HepG2 (cell line): ENCODE data around the gene EIF2AK2. TPM values are rescaled to one million over a fixed set of nuclear protein-coding genes. Genes with fewer than 3 reads are reported as not detected.

ENCODE experiments used
- ATAC-seq: fragments of 200-7000 bp; cut with Tn5 transposase; 3 replicates; pipeline ENCODE4 v1.9.1; 2020; ENCODE audit warnings: mild to moderate bottlenecking, moderate library complexity
- BruUV-seq: library from RNA; stranded (reverse); fragments of 400-500 nt; replicated peaks from 2 replicates; lab custom pipeline; 2021; lab: Mats Ljungman, UMichigan
- CTCF ChIA-PET: fragments of 300-600 bp; formaldehyde crosslinking; extraction: SDS; loops from one replicate; lab custom pipeline; 2021; ENCODE audit warnings: low total read pairs, inconsistent platforms, low intra/inter-chr PET ratio; lab: Yijun Ruan, JAX
- POLR2A ChIA-PET: fragments of 350-600 bp; sonication (Branson Sonifier 250); formaldehyde crosslinking; loops from one replicate; lab custom pipeline; 2020; ENCODE audit warnings: antibody characterized with exemption, inconsistent platforms; lab: Yijun Ruan, JAX
- DNase-seq: peaks from one replicate; pipeline ENCODE4 v3.0.0-alpha.2; 2015; ENCODE audit warnings: low spot score
- FAIRE-seq: peaks from 3 replicates; lab custom pipeline; 2011; peaks lifted over from hg19 to GRCh38; lab: Jason Lieb, UNC
- H2AFZ ChIP-seq: one replicate; pipeline ENCODE4 v1.6.1; 2011; ENCODE audit warnings: low read length, inconsistent platforms
- H3K27ac ChIP-seq: fragments of 300-600 bp; 3 replicates; pipeline ENCODE4 v1.8.0; 2011; ENCODE audit warnings: mixed run types, mild to moderate bottlenecking, mixed read lengths, low read length, inconsistent platforms; ENCODE audit not compliant: insufficient read depth; ENCODE audit errors: extremely low read length
- H3K27me3 ChIP-seq, 2 experiments: fragments of 200-600 bp in 1 of 2; 2 replicates in 1 of 2; 3 replicates in 1 of 2; pipeline versions ENCODE4 v1.6.0 to v1.8.0; 2011; ENCODE audit warnings: low read length in 2 of 2, mild to moderate bottlenecking in 2 of 2, moderate library complexity in 2 of 2, inconsistent platforms in 1 of 2; ENCODE audit not compliant: insufficient read depth in 2 of 2, control insufficient read depth in 1 of 2
- H3K36me3 ChIP-seq, 2 experiments: fragments of 200-600 bp in 1 of 2; replicated peaks in 1 of 2; 2 replicates in 1 of 2; 3 replicates in 1 of 2; pipeline versions ENCODE4 v1.5.1 to v1.8.0; 2011; ENCODE audit warnings: low read length in 2 of 2, inconsistent platforms in 1 of 2; ENCODE audit not compliant: insufficient read depth in 2 of 2, control insufficient read depth in 1 of 2
- H3K4me1 ChIP-seq: 2 replicates; pipeline ENCODE4 v1.5.1; 2012; ENCODE audit warnings: low read length, inconsistent platforms; ENCODE audit not compliant: insufficient read depth
- H3K4me2 ChIP-seq: 2 replicates; pipeline ENCODE4 v1.6.0; 2011; ENCODE audit warnings: low read depth, low read length, inconsistent platforms
- H3K4me3 ChIP-seq, 3 experiments: fragments of 200-600 bp in 1 of 3; sonication (generic), shearing (Covaris generic) in 1 of 3; replicated peaks in 1 of 3; 2 replicates each; pipeline ENCODE4 v1.5.1; 2011 to 2016; ENCODE audit warnings: low read length in 3 of 3, inconsistent platforms in 2 of 3, low read depth in 2 of 3, mild to moderate bottlenecking in 2 of 3, control low read depth in 1 of 3, mixed read lengths in 1 of 3; ENCODE audit not compliant: insufficient read depth in 1 of 3
- H3K79me2 ChIP-seq: one replicate; pipeline ENCODE4 v1.6.1; 2011; ENCODE audit warnings: low read length, inconsistent platforms; ENCODE audit not compliant: insufficient read depth
- H3K9ac ChIP-seq: 2 replicates; pipeline ENCODE4 v1.6.0; 2011; ENCODE audit warnings: mild to moderate bottlenecking, low read depth, low read length, inconsistent platforms; ENCODE audit not compliant: insufficient read depth
- H3K9me3 ChIP-seq: 2 replicates; pipeline ENCODE4 v1.5.1; 2012; ENCODE audit warnings: mild to moderate bottlenecking, low read length
- H4K20me1 ChIP-seq: 2 replicates; pipeline ENCODE4 v1.6.0; 2011; ENCODE audit warnings: inconsistent platforms, mild to moderate bottlenecking, low read length, moderate library complexity; ENCODE audit not compliant: insufficient read depth
- HHEX ChIP-seq: IDR thresholded peaks from 2 replicates; pipeline ENCODE4 v1.6.1; 2016; ENCODE audit warnings: control low read depth
- ONECUT2 ChIP-seq: sonication (generic); formaldehyde crosslinking; IDR thresholded peaks from 2 replicates; pipeline ENCODE4 v1.4.0; 2020; ENCODE audit warnings: missing genetic modification reagents
- PPARG ChIP-seq: conservative IDR thresholded peaks from 2 replicates; pipeline ENCODE4 v1.6.1; 2016; ENCODE audit warnings: missing biosample characterization, missing genetic modification reagents
- SIN3A ChIP-seq: IDR thresholded peaks from 2 replicates; pipeline ENCODE4 v1.6.1; 2011; ENCODE audit warnings: low read depth, mild to moderate bottlenecking, control low read depth, low read length, borderline replicate concordance
- ZGPAT ChIP-seq: IDR thresholded peaks from 2 replicates; pipeline ENCODE4 v1.6.1; 2016; ENCODE audit warnings: mild to moderate bottlenecking
- ZNF446 ChIP-seq: sonication (generic); formaldehyde crosslinking; IDR thresholded peaks from 2 replicates; pipeline ENCODE4 v1.5.0; 2020; ENCODE audit warnings: mild to moderate bottlenecking, missing genetic modification reagents
- ZNF83 ChIP-seq: sonication (generic); formaldehyde crosslinking; IDR thresholded peaks from 2 replicates; pipeline ENCODE4 v1.4.0; 2020; ENCODE audit warnings: missing genetic modification reagents, mild to moderate bottlenecking, borderline replicate concordance
- in situ Hi-C: cut with HindIII; loops from 2 replicates; pipeline ENCODE4 v1.10.0; 2017; ENCODE audit warnings: low pct_unique_long_range_greater_than_20kb; ENCODE audit not compliant: extremely low pct_ligation_motif_present
- intact Hi-C: fragments of 100-400 bp; cut with micrococcal nuclease; formaldehyde crosslinking; loops from one replicate; pipeline ENCODE4 v1.10.0; 2022; ENCODE audit not compliant: unreplicated experiment
- polyA plus RNA-seq, 8 experiments: library from polyadenylated mRNA; depleted of rRNA in 3 of 8; stranded (reverse) in 7 of 8; unstranded in 1 of 8; fragments of >200 nt; fragmentation: Illumina TruSeq in 4 of 8; extraction: Trizol in 4 of 8; gene quantifications; 2 replicates each; pipeline versions ENCODE4 v1.2.1 to v1.2.3, GENCODE V29; 2011 to 2016; ENCODE audit warnings: low read depth in 4 of 8, missing spikeins in 1 of 8, mixed read lengths in 1 of 8; ENCODE audit not compliant: insufficient read depth in 1 of 8
- total RNA-seq, 5 experiments: library from RNA; depleted of rRNA; stranded (reverse); fragments of >200 nt; fragmentation: Illumina TruSeq; extraction: Trizol; gene quantifications; 2 replicates each; pipeline ENCODE4 v1.2.3, GENCODE V29; 2016; ENCODE audit warnings: low read depth in 1 of 5
- TF ChIP-seq, protein P1 (sequence below): sonication (generic); formaldehyde crosslinking; IDR thresholded peaks from 2 replicates; pipeline ENCODE4 v1.4.0; 2020; ENCODE audit warnings: mild to moderate bottlenecking, missing genetic modification reagents
- TF ChIP-seq, protein P2 (sequence below): sonication (generic); formaldehyde crosslinking; IDR thresholded peaks from 2 replicates; pipeline ENCODE4 v1.5.1; 2020; ENCODE audit warnings: mild to moderate bottlenecking, missing genetic modification reagents, borderline replicate concordance
- TF ChIP-seq, protein P3 (sequence below): sonication (generic); formaldehyde crosslinking; IDR thresholded peaks from 2 replicates; pipeline ENCODE4 v1.4.0; 2020; ENCODE audit warnings: missing genetic modification reagents
- TF ChIP-seq, protein P4 (sequence below): sonication (generic); formaldehyde crosslinking; IDR thresholded peaks from 2 replicates; pipeline ENCODE4 v1.4.0; 2020; ENCODE audit warnings: missing genetic modification reagents; ENCODE audit errors: not compliant biosample characterization

EIF2AK2 gene
- total and polyA plus RNA-seq, 2 of the 13 experiments (the other 11 are each of a cell fraction or from before 2014, with no cell fraction given): 10.2 to 26.1 TPM

DNA sequence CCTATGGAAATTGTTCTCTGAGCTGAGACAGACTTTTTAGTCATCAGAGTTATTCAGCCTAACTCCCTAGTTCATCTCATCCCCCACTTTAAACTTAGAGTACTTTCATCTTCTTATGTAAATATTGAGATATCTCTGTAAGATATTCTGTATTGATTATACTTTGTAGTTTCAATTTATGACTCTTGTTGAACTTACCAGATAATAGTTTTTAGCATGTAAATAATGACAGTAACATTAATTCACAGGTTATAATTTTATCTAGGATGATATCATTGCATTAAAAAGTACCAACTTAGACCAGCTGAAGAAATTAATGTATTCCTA lies 14.8 kb upstream of the EIF2AK2 start:
- in situ Hi-C loops (loop anchor here (25.0 kb wide), 1 partner anchor 716 kb away; no protein-coding TSS in a partner anchor), intact Hi-C loops (no loop called here)
- Histone ChIP-seq H3K4me3 (peak overlapping the region in 2 of 3 experiments; percentile 9 to 24; a peak in 3 of 6 replicates), H2AFZ (no peak overlapping the region), H3K79me2 (no peaks in the 10 kb centered on the region), H3K27me3 (peaks cover 0 to 14% of the 10 kb centered on the region in 2 experiments; a peak in 2 of 5 replicates), H4K20me1 (no peaks in the 10 kb centered on the region), H3K36me3 (no peaks in the 10 kb centered on the region), H3K9me3 (no peaks in the 10 kb centered on the region), H3K4me2 (peak overlapping the region; percentile 64), H3K4me1 (peaks cover 21% of the 10 kb centered on the region), H3K9ac (no peak overlapping the region), H3K27ac (no peak overlapping the region)
- ATAC-seq (peak; percentile 62), DNase-seq (peak; percentile 60), FAIRE-seq (no peak)
- BruUV-seq: no TSS peak
- POLR2A ChIA-PET: interaction anchor here (0.8 to 1.7 kb wide), 4 partner anchors 15 to 60 kb away, joined by 3 to 4 read pairs (median 4); partner anchors contain the start of genes CEBPZ, CEBPZOS, EIF2AK2 and NDUFAF7
- CTCF ChIA-PET: no interaction called here
- TF ChIP-seq, protein P1, sequence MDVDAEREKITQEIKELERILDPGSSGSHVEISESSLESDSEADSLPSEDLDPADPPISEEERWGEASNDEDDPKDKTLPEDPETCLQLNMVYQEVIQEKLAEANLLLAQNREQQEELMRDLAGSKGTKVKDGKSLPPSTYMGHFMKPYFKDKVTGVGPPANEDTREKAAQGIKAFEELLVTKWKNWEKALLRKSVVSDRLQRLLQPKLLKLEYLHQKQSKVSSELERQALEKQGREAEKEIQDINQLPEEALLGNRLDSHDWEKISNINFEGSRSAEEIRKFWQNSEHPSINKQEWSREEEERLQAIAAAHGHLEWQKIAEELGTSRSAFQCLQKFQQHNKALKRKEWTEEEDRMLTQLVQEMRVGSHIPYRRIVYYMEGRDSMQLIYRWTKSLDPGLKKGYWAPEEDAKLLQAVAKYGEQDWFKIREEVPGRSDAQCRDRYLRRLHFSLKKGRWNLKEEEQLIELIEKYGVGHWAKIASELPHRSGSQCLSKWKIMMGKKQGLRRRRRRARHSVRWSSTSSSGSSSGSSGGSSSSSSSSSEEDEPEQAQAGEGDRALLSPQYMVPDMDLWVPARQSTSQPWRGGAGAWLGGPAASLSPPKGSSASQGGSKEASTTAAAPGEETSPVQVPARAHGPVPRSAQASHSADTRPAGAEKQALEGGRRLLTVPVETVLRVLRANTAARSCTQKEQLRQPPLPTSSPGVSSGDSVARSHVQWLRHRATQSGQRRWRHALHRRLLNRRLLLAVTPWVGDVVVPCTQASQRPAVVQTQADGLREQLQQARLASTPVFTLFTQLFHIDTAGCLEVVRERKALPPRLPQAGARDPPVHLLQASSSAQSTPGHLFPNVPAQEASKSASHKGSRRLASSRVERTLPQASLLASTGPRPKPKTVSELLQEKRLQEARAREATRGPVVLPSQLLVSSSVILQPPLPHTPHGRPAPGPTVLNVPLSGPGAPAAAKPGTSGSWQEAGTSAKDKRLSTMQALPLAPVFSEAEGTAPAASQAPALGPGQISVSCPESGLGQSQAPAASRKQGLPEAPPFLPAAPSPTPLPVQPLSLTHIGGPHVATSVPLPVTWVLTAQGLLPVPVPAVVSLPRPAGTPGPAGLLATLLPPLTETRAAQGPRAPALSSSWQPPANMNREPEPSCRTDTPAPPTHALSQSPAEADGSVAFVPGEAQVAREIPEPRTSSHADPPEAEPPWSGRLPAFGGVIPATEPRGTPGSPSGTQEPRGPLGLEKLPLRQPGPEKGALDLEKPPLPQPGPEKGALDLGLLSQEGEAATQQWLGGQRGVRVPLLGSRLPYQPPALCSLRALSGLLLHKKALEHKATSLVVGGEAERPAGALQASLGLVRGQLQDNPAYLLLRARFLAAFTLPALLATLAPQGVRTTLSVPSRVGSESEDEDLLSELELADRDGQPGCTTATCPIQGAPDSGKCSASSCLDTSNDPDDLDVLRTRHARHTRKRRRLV (CRISPR knock-in tag): no peak
- TF ChIP-seq ZNF446 (CRISPR knock-in tag) (no peak), HHEX (CRISPR knock-in tag) (peak; percentile 54; the same call in 1 of the 2 replicates), ZNF83 (CRISPR knock-in tag) (no peak), PPARG (peak; percentile 65; the same call in 1 of the 2 replicates), SIN3A (no peak), ONECUT2 (CRISPR knock-in tag) (peak; percentile 80), ZGPAT (CRISPR knock-in tag) (peak; percentile 63)
- TF ChIP-seq, protein P2, sequence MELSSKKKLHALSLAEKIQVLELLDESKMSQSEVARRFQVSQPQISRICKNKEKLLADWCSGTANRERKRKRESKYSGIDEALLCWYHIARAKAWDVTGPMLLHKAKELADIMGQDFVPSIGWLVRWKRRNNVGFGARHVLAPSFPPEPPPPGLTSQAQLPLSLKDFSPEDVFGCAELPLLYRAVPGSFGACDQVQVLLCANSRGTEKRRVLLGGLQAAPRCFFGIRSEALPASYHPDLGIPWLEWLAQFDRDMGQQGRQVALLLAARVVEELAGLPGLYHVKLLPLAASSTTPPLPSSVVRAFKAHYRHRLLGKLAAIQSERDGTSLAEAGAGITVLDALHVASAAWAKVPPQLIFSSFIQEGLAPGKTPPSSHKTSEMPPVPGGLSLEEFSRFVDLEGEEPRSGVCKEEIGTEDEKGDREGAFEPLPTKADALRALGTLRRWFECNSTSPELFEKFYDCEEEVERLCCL (CRISPR knock-in tag): no peak
- TF ChIP-seq, protein P3, sequence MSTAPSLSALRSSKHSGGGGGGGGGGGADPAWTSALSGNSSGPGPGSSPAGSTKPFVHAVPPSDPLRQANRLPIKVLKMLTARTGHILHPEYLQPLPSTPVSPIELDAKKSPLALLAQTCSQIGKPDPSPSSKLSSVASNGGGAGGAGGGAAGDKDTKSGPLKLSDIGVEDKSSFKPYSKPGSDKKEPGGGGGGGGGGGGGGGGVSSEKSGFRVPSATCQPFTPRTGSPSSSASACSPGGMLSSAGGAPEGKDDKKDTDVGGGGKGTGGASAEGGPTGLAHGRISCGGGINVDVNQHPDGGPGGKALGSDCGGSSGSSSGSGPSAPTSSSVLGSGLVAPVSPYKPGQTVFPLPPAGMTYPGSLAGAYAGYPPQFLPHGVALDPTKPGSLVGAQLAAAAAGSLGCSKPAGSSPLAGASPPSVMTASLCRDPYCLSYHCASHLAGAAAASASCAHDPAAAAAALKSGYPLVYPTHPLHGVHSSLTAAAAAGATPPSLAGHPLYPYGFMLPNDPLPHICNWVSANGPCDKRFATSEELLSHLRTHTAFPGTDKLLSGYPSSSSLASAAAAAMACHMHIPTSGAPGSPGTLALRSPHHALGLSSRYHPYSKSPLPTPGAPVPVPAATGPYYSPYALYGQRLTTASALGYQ (CRISPR knock-in tag): peak; percentile 80; the same call in 1 of the 2 replicates
- TF ChIP-seq, protein P4, sequence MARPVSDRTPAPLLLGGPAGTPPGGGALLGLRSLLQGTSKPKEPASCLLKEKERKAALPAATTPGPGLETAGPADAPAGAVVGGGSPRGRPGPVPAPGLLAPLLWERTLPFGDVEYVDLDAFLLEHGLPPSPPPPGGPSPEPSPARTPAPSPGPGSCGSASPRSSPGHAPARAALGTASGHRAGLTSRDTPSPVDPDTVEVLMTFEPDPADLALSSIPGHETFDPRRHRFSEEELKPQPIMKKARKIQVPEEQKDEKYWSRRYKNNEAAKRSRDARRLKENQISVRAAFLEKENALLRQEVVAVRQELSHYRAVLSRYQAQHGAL: no peak
